GM23248 (cell line): ENCODE measurements around the gene SLC19A1. TPM values are rescaled to one million over a fixed set of nuclear protein-coding genes. Genes with fewer than 3 reads are reported as not detected.

Experiments
- DNase-seq: peaks from one replicate; pipeline ENCODE4 v3.0.0-alpha.2; 2015
- H2AFZ ChIP-seq: fragments of 200-600 bp; sonication (generic); 2 replicates; pipeline ENCODE4 v1.6.1; 2016; ENCODE audit warnings: antibody characterized with exemption
- H3F3A ChIP-seq: fragments of 200-600 bp; sonication (generic); 2 replicates; pipeline ENCODE4 v1.6.1; 2016; ENCODE audit warnings: mild to moderate bottlenecking, antibody characterized with exemption, mixed run types; ENCODE audit not compliant: insufficient read depth
- H3K27ac ChIP-seq: fragments of 200-600 bp; sonication (generic); 2 replicates; pipeline ENCODE4 v1.5.1; 2016; ENCODE audit warnings: mild to moderate bottlenecking
- H3K27me3 ChIP-seq: fragments of 200-600 bp; sonication (generic); replicated peaks from 2 replicates; pipeline ENCODE4 v1.6.1; 2016; ENCODE audit warnings: mild to moderate bottlenecking; ENCODE audit not compliant: insufficient read depth
- H3K36me3 ChIP-seq: fragments of 200-600 bp; sonication (generic); 2 replicates; pipeline ENCODE4 v1.6.1; 2016; ENCODE audit warnings: low read depth, mild to moderate bottlenecking
- H3K4me1 ChIP-seq: fragments of 200-600 bp; sonication (generic); 2 replicates; pipeline ENCODE4 v1.6.1; 2016; ENCODE audit warnings: mild to moderate bottlenecking; ENCODE audit not compliant: insufficient read depth
- H3K4me2 ChIP-seq: fragments of 200-600 bp; sonication (generic); one replicate; pipeline ENCODE4 v1.6.1; 2016; ENCODE audit warnings: mild to moderate bottlenecking; ENCODE audit not compliant: unreplicated experiment
- H3K4me3 ChIP-seq: fragments of 200-600 bp; sonication (generic); 2 replicates; pipeline ENCODE4 v1.5.1; 2016; ENCODE audit warnings: mild to moderate bottlenecking
- H3K79me2 ChIP-seq: fragments of 200-600 bp; sonication (generic); 2 replicates; pipeline ENCODE4 v1.6.1; 2016; ENCODE audit warnings: mild to moderate bottlenecking; ENCODE audit not compliant: insufficient read depth
- H3K9ac ChIP-seq: fragments of 200-600 bp; sonication (generic); 2 replicates; pipeline ENCODE4 v1.6.1; 2016; ENCODE audit warnings: mild to moderate bottlenecking
- H3K9me2 ChIP-seq: fragments of 200-600 bp; sonication (generic); 2 replicates; pipeline ENCODE4 v1.6.1; 2016; ENCODE audit warnings: mixed run types, mild to moderate bottlenecking, moderate library complexity; ENCODE audit not compliant: insufficient read depth
- H3K9me3 ChIP-seq: fragments of 200-600 bp; sonication (generic); one replicate; pipeline ENCODE4 v1.6.1; 2017; ENCODE audit warnings: low read depth
- H4K20me1 ChIP-seq: fragments of 200-600 bp; sonication (generic); 2 replicates; pipeline ENCODE4 v1.6.0; 2016; ENCODE audit not compliant: insufficient read depth
- EZH2 ChIP-seq: fragments of 200-600 bp; sonication (generic); IDR thresholded peaks from 2 replicates; pipeline ENCODE4 v1.6.1; 2018; ENCODE audit warnings: antibody characterized with exemption, mild to moderate bottlenecking; ENCODE audit not compliant: insufficient read depth, poor library complexity, severe bottlenecking
- EZH2phosphoT487 ChIP-seq: fragments of 200-600 bp; sonication (generic); IDR thresholded peaks from 2 replicates; pipeline ENCODE4 v1.6.1; 2018; ENCODE audit warnings: antibody characterized with exemption, moderate library complexity, mild to moderate bottlenecking, low read depth; ENCODE audit not compliant: insufficient read depth
- WGBS, 2 experiments: methylation state at CpG; one replicate each; pipeline ENCODE4 v1.1.6; 2015 to 2017; ENCODE audit warnings: low lambda C conversion rate in 2 of 2, low coverage in 1 of 2; ENCODE audit errors: missing lambda C conversion rate in 2 of 2; 5-methylcytosine and 5-hydroxymethylcytosine counted together
- in situ Hi-C: fragments of 300-500 bp; cut with MboI; formaldehyde crosslinking; loops from 2 replicates; pipeline ENCODE4 v1.15.0; 2020
- polyA plus RNA-seq: library from polyadenylated mRNA; unstranded; fragments of >200 nt; fragmentation: Nextera tagmentation; extraction: Ambion mirVana; gene quantifications from 2 replicates; pipeline ENCODE4 v1.2.1, GENCODE V29; 2016
- total RNA-seq: library from RNA; depleted of rRNA; stranded (reverse); fragments of >200 nt; shearing (Covaris generic); gene quantifications from 2 replicates; pipeline ENCODE4 v1.2.3, GENCODE V29; 2014

SLC19A1 gene
- total and polyA plus RNA-seq, 2 experiments from 2014 or later: 7.8 to 8.4 TPM

DNA sequence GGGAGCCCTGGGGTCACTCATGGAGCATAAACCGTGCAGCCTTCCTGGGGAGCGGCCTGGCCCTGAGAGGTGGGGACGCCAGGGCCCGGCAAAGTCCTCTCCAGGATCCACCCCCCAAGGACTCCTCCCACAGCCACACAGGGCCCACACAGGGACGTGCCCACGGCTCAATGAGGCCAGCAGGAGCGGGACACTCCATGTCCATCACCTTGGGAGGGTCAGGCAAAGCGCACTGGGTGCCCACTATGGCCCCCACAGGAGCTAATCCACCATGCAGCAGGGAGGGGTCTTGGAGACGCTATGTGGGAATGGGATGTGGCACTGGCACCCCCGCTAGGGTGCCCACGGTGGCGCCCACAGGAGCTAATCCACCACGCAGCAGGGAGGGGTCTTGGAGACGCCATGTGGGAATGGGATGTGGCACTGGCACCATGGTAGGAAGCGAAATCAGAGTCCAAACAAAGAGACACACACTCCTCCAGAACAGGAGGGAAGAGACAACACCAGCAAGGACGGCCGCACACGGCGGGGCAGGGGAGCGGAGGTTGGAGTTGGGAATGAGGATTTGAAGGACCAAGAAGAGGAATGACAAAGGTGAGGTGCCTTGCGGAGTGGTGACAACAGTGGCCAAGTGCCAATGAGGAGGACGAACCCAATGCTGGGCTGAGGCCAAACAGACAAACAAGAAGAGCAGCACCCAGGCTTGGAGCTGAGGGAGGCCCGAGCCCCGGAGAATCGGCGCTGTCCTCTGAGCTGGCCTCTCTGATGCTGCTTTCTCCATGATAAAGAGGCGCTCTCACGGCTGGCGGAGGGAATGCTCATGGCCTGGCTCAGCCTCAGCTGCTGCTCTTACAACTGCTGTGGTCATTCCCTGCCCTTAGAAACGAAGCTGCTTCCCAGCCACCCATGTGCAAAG is 18.1 kb upstream of the SLC19A1 start:
- Histone ChIP-seq H3K4me2 (no peak overlapping the region), H2AFZ (no peak overlapping the region), H3K9me3 (no peaks in the 10 kb centered on the region), H3K4me1 (no peaks in the 10 kb centered on the region), H4K20me1 (no peaks in the 10 kb centered on the region), H3K27ac (no peak overlapping the region), H3K4me3 (no peak overlapping the region), H3K79me2 (no peaks in the 10 kb centered on the region), H3K9ac (no peak overlapping the region), H3F3A (no peaks in the 10 kb centered on the region), H3K36me3 (no peaks in the 10 kb centered on the region), H3K9me2 (no peaks in the 10 kb centered on the region), H3K27me3 (peaks cover 32% of the 10 kb centered on the region)
- in situ Hi-C loops: loop anchor here (10.0 kb wide), 1 partner anchor 264 kb away; no protein-coding TSS in a partner anchor
- DNase-seq: no peak
- WGBS, 2 experiments: 77 to 78% methylated on average over 29 to 30 of the region's 30 CpGs
- TF ChIP-seq EZH2phosphoT487: no peak
- TF ChIP-seq EZH2: no peak

DNA sequence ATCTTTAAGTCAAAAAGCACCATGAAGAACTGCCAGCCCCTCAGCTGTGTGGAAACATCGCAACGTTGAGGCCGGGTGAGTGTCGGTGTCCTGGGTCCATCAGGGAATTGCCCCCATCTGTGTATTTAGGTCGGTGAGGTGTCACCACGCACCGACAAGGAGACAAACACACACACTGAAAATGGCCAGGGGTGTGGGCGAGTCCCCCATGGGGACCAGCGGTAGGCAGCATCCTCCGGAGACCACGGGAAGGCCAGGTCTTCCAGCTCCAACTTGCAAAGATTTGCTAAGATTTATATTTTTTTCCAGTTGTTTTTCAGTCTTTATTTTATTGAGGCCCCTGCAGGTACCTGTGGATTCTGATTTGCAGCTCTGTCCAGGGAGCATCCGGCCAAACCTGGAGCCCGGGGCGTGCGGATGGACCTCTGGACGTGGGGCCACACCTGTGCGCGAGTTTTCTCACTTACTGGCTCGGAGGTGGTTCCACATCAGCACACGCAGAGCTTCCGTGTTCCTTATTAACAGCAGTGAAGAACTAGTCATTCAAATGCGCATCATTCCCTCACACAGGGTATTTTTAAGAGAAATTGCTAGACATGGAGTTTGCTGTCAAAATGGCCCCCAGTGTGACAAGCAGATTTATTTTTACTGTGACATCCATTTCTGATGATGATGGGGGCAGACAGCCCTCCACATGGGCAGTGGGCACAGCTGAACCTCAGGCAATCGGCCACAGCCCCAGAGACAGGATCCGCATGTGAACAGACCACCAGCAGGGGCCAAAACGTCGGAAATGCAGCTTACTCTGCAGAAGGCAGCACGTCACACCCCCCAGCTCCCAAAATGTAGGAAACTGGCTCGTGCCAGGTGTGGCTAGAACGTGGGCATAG is 17.2 kb upstream of the SLC19A1 start:
- Histone ChIP-seq H3K9me3 (no peaks in the 10 kb centered on the region), H3K36me3 (no peaks in the 10 kb centered on the region), H3K4me1 (no peaks in the 10 kb centered on the region), H3K79me2 (no peaks in the 10 kb centered on the region), H3K27ac (no peak overlapping the region), H4K20me1 (no peaks in the 10 kb centered on the region), H3F3A (no peaks in the 10 kb centered on the region), H2AFZ (no peak overlapping the region), H3K4me2 (no peak overlapping the region), H3K9me2 (no peaks in the 10 kb centered on the region), H3K9ac (no peak overlapping the region), H3K4me3 (no peak overlapping the region), H3K27me3 (peaks cover 23% of the 10 kb centered on the region)
- TF ChIP-seq EZH2phosphoT487 (no peak), EZH2 (no peak)
- DNase-seq: no peak
- in situ Hi-C loops: loop anchor here (10.0 kb wide), 1 partner anchor 265 kb away; no protein-coding TSS in a partner anchor
- WGBS, 2 experiments: 74% methylated on average over 29 of the region's 29 CpGs

GRCh38 chr21:45558044-45558721 is 15.9 kb upstream of the SLC19A1 start:
- 80 to 83% methylated on average over 23 to 26 of the region's 26 CpGs for WGBS, 2 experiments
- Histone ChIP-seq H3K27me3 (peaks cover 11% of the 10 kb centered on the region), H3K9me3 (no peaks in the 10 kb centered on the region), H3K79me2 (no peaks in the 10 kb centered on the region), H4K20me1 (no peaks in the 10 kb centered on the region), H3F3A (no peaks in the 10 kb centered on the region), H3K9ac (no peak overlapping the region), H2AFZ (no peak overlapping the region), H3K36me3 (no peaks in the 10 kb centered on the region), H3K4me1 (no peaks in the 10 kb centered on the region), H3K9me2 (no peaks in the 10 kb centered on the region), H3K4me2 (no peak overlapping the region), H3K4me3 (no peak overlapping the region), H3K27ac (no peak overlapping the region)
- TF ChIP-seq EZH2: no peak
- DNase-seq: no peak
- in situ Hi-C loops: no loop called here

DNA sequence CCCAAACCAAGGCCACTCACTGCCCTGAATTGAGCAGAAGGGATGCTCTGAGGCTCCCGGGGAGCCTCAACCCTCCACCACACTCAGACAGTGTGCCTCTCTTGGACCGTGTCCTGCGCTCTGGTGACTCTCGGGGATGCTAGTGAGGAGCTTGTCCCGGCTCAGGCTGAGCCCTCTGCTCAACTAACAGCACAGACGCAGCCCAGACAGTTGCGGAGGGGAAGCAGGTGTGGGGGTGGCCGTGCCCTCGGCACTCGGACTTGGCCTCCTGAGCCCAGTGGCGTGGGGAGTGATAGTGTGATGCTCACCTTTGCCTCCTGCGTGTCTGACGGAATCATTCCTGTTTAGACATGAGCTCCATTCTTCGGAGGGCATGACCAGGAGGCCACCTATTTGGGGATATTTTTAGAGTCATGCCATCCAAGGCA is 15.4 kb upstream of the SLC19A1 start:
- H3K9me2 ChIP-seq: no peaks in the 10 kb centered on the region
- no peak overlapping the region for H3K27ac ChIP-seq
- no peaks in the 10 kb centered on the region for H3K36me3 ChIP-seq
- in situ Hi-C loops: no loop called here
- H3K9ac ChIP-seq: no peak overlapping the region
- no peak overlapping the region for H3K4me2 ChIP-seq
- WGBS, 2 experiments: 83 to 87% methylated on average over 14 of the region's 14 CpGs
- no peaks in the 10 kb centered on the region for H3K4me1 ChIP-seq
- H3K9me3 ChIP-seq: no peaks in the 10 kb centered on the region
- no peaks in the 10 kb centered on the region for H4K20me1 ChIP-seq
- no peak overlapping the region for H2AFZ ChIP-seq
- H3K79me2 ChIP-seq: no peaks in the 10 kb centered on the region
- H3K27me3 ChIP-seq: peaks cover 7% of the 10 kb centered on the region
- no peaks in the 10 kb centered on the region for H3F3A ChIP-seq
- no peak overlapping the region for H3K4me3 ChIP-seq
- no peak for TF ChIP-seq EZH2
- TF ChIP-seq EZH2phosphoT487: no peak
- no peak for DNase-seq
